Retinal pigment epithelial cell (primary cell): ENCODE measurements around the gene DLGAP1.

Source experiments
- DNase-seq: peaks from one replicate; pipeline ENCODE4 v3.0.0-alpha.2; 2010; ENCODE audit warnings: low read depth
- H3K4me3 ChIP-seq: 2 replicates; pipeline ENCODE4 v1.5.1; 2011; ENCODE audit warnings: mild to moderate bottlenecking, low read length, control low read depth, moderate library complexity
- CTCF ChIP-seq: conservative IDR thresholded peaks from 2 replicates; pipeline ENCODE4 v1.5.1; 2011; ENCODE audit warnings: low read depth, low read length, control low read depth, inconsistent platforms

DLGAP1 gene

DNA sequence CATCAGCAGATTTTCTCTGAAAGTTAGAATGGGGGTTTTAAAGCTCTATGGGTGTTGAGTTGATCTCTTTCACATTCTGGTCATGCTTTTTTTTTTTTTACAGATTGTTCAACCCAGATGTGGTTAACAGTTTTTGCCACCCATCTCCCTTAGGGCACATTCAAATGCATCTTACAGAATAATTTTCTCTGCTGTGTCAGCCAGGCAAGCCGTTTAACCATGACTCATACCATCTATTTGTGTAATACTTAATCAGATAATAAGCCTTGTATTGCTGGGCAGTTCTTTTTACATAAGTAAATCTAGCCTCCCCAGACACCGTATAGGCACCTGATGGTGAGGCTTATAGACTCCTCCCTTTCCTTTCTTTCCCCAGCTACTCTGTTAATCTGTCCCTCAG lies 943.1 kb downstream of the DLGAP1 start:
- no peak overlapping the region for H3K4me3 ChIP-seq
- no peak for TF ChIP-seq CTCF
- DNase-seq: peak; percentile 82

DNA sequence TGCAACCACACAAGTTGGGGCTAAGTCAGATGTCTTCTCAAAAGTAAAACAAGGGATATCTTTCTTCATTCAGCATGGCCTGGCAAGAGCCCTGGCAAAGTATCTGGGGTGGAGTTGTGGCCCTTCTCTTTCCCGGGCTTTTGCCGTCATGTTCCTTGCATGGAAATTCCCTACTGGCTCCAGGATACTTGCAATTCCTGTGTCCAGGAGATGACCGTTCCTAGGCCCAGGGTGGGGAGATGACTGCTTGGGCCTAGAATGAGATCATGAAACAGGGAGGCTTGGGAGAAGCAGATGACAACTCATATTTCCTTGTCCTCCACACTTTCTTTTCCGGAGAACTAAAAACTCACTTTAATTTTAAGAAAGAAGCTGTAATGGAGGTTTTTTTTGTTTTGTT lies 944.2 kb downstream of the DLGAP1 start:
- no peak for DNase-seq
- no peak for TF ChIP-seq CTCF
- H3K4me3 ChIP-seq: no peak overlapping the region

GRCh38 chr18:3510024-3510423 lies 945.1 kb downstream of the DLGAP1 start:
- no peak for TF ChIP-seq CTCF
- no peak overlapping the region for H3K4me3 ChIP-seq
- DNase-seq: no peak

GRCh38 chr18:3508576-3509549 lies 946.2 kb downstream of the DLGAP1 start:
- no peak for DNase-seq
- H3K4me3 ChIP-seq: peak overlapping the region; percentile 9
- TF ChIP-seq CTCF: peak; percentile 8

GRCh38 chr18:3504637-3505036 lies 950.5 kb downstream of the DLGAP1 start:
- H3K4me3 ChIP-seq: no peak overlapping the region
- DNase-seq: no peak
- TF ChIP-seq CTCF: no peak

DNA sequence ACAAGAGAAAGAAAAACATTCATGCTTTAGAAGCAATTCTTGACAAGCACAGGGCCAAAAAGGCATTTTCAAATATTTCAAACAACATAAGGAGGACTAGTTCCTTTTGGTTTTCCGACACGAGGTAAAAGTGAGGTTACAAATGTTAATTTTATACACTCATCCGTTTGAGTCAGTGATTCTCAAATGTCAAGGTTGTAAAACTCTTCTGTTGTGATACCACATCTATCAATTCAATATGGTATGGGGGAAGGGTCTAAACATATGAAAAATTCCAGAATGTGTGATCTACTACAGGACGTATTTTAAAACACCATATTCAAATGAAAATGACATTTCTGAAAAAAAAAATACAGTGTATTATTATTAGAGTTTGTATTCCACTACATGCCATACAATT lies 952.5 kb downstream of the DLGAP1 start:
- no peak for DNase-seq
- TF ChIP-seq CTCF: no peak
- H3K4me3 ChIP-seq: no peak overlapping the region

GRCh38 chr18:3500016-3500415 lies 955.1 kb downstream of the DLGAP1 start:
- no peak for TF ChIP-seq CTCF
- no peak for DNase-seq
- no peak overlapping the region for H3K4me3 ChIP-seq
